Measurements from ENCODE around the gene ABCC11.
"Not testable (repeated sequence)": the region's sequence is repeated elsewhere in the genome, so short reads cannot be mapped to it uniquely, and the experiment has no call there.

Gene ABCC11

GRCh38 chr16:48250520-48251278, 3.4 kb upstream of the ABCC11 start:
- no peak for TF ChIP-seq CTCF (IDR thresholded peaks at IDR 0.05; ENCODE audit: low read length, missing control alignments)
- DNase-seq (ENCODE audit: low read depth), result no peak

DNA sequence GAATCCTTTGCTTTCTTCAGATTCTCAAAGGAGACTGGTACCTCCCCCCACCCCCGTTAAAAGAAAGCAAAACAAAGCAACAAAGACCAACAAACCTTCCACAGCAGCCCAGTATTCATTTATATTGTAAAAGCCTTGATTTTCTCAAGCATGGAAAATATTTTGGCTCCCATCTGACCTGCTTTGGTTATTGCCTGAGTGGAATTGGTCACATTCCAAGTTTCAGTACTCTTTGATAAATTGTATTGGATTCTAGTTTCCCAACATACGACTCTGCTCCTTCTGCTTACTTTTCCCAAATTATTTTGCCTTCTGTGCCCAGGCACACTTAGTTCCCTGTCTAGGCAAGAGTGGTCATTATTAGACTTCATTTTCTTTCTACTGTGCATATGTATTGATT, 1.3 kb downstream of the ABCC11 start:
- DNase-seq (ENCODE audit: low read depth), result peak; percentile 33
- TF ChIP-seq CTCF (IDR thresholded peaks at IDR 0.05; ENCODE audit: low read length, missing control alignments), result no peak
- peak overlapping the region; percentile 85 for H3K4me3 ChIP-seq (replicated peaks; ENCODE audit: low read depth, low read length)

More at GRCh38 chr16:48250520-48251278, 3.4 kb upstream of the ABCC11 start:
- no peak overlapping the region for H3K4me3 ChIP-seq (replicated peaks; ENCODE audit: low read depth, low read length)

- no peak for TF ChIP-seq CTCF (IDR thresholded peaks at IDR 0.05; ENCODE audit: low read length, missing control alignments)
- peak overlapping the region; percentile 85 for H3K4me3 ChIP-seq (replicated peaks; ENCODE audit: low read depth, low read length)
These were observed 2.5 kb downstream of the ABCC11 start for GRCh38 chr16:48244863-48245195.

GRCh38 chr16:48244080-48244862, 3.1 kb downstream of the ABCC11 start, which contains the start of gene LONP2:
Gene LONP2 (plus strand): TSS chr16:48244300. CDS start chr16:48244389, 89 bp downstream.
- TF ChIP-seq CTCF (IDR thresholded peaks at IDR 0.05; ENCODE audit: low read length, missing control alignments), result no peak
- DNase-seq (ENCODE audit: low read depth), result peak; percentile 90
- peak within 1 kb of the TSS; percentile 85 for H3K4me3 ChIP-seq (replicated peaks; ENCODE audit: low read depth, low read length)

More at GRCh38 chr16:48244863-48245195, 2.5 kb downstream of the ABCC11 start:
- DNase-seq (ENCODE audit: low read depth), result peak; percentile 4

DNA sequence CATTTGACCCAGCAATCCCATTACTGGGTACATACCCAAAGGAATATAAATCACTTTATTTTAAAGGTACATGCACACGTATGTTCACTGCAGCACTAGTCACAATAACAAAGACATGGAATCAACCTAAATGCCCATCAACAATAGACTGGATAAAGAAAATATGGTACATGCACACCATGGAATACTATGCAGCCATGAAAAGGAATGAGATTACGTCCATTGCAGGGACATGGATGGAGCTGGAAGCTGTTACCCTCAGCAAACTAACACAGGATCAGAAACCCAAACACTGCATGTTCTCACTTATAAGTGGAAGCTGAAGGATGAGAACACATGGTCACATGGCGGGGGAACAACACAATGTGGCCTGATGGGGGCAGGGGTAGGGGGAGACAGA, 7.2 kb downstream of the ABCC11 start:
- not testable (repeated sequence) for H3K4me3 ChIP-seq (replicated peaks; ENCODE audit: low read depth, low read length); DNase-seq (ENCODE audit: low read depth)

- TF ChIP-seq CTCF (IDR thresholded peaks at IDR 0.05; ENCODE audit: low read length, missing control alignments), result no peak
- H3K4me3 ChIP-seq (replicated peaks; ENCODE audit: low read depth, low read length), result no peak overlapping the region
- no peak for DNase-seq (ENCODE audit: low read depth)
These were observed 11.1 kb downstream of the ABCC11 start for GRCh38 chr16:48236286-48236685.

- H3K4me3 ChIP-seq (replicated peaks; ENCODE audit: low read depth, low read length), result no peak overlapping the region
- no peak for TF ChIP-seq CTCF (IDR thresholded peaks at IDR 0.05; ENCODE audit: low read length, missing control alignments)
- peak; percentile 19 for DNase-seq (ENCODE audit: low read depth)
These were observed 11.7 kb downstream of the ABCC11 start for GRCh38 chr16:48235556-48236136.
